HepG2 (cell line): ENCODE measurements around the gene MTR. TPM values are rescaled to one million over a fixed set of nuclear protein-coding genes. Genes with fewer than 3 reads are reported as not detected.

Experiments used
- ARID2 ChIP-seq: sonication (generic); formaldehyde crosslinking; IDR thresholded peaks from 2 replicates; pipeline ENCODE4 v1.8.1; 2022; ENCODE audit warnings: mild to moderate bottlenecking, missing genetic modification reagents, borderline replicate concordance
- CENPX ChIP-seq: sonication (generic); formaldehyde crosslinking; IDR thresholded peaks from 2 replicates; pipeline ENCODE4 v1.9.0; 2021; ENCODE audit warnings: mild to moderate bottlenecking, missing genetic modification reagents, moderate library complexity
- NFKB2 ChIP-seq: sonication (generic); formaldehyde crosslinking; IDR thresholded peaks from 2 replicates; pipeline ENCODE4 v1.4.0; 2020; ENCODE audit warnings: missing genetic modification reagents, borderline replicate concordance
- RBFOX2 ChIP-seq: fragments of 200-400 bp; formaldehyde crosslinking; IDR thresholded peaks from 2 replicates; pipeline ENCODE4 v1.6.1; 2017; ENCODE audit warnings: low read depth, mild to moderate bottlenecking, low read length
- SNAPC2 ChIP-seq: sonication (generic); formaldehyde crosslinking; IDR thresholded peaks from 2 replicates; pipeline ENCODE4 v1.8.1; 2022; ENCODE audit warnings: mild to moderate bottlenecking, missing genetic modification reagents
- SOX13 ChIP-seq, 3 experiments: fragments of 450-650 bp in 1 of 3; sonication (generic) in 1 of 3; formaldehyde crosslinking in 1 of 3; IDR thresholded peaks in 2 of 3; conservative IDR thresholded peaks in 1 of 3; 2 replicates each; pipeline versions ENCODE4 v1.5.0 to v1.6.1; 2016 to 2020; ENCODE audit warnings: antibody characterized with exemption in 1 of 3, mild to moderate bottlenecking in 1 of 3, missing compliant biosample characterization in 1 of 3, missing genetic modification reagents in 1 of 3, moderate library complexity in 1 of 3
- TRIM24 ChIP-seq: sonication (generic); formaldehyde crosslinking; IDR thresholded peaks from 2 replicates; pipeline ENCODE4 v1.8.0; 2022; ENCODE audit warnings: mild to moderate bottlenecking, missing genetic modification reagents
- ZFP41 ChIP-seq: sonication (generic); formaldehyde crosslinking; IDR thresholded peaks from 2 replicates; pipeline ENCODE4 v1.4.0; 2020; ENCODE audit warnings: mild to moderate bottlenecking, missing genetic modification reagents, borderline replicate concordance
- ZNF292 ChIP-seq: sonication (generic); formaldehyde crosslinking; IDR thresholded peaks from 2 replicates; pipeline ENCODE4 v1.8.1; 2022; ENCODE audit warnings: mild to moderate bottlenecking, low read depth, missing genetic modification reagents, borderline replicate concordance
- ZNF781 ChIP-seq: sonication (generic); formaldehyde crosslinking; IDR thresholded peaks from 2 replicates; pipeline ENCODE4 v1.5.1; 2020; ENCODE audit warnings: borderline replicate concordance, mild to moderate bottlenecking, missing genetic modification reagents; ENCODE audit errors: not compliant biosample characterization
- polyA plus RNA-seq, 8 experiments: library from polyadenylated mRNA; depleted of rRNA in 3 of 8; stranded (reverse) in 7 of 8; unstranded in 1 of 8; fragments of >200 nt; fragmentation: Illumina TruSeq in 4 of 8; extraction: Trizol in 4 of 8; gene quantifications; 2 replicates each; pipeline versions ENCODE4 v1.2.1 to v1.2.3, GENCODE V29; 2011 to 2016; ENCODE audit warnings: low read depth in 4 of 8, missing spikeins in 1 of 8, mixed read lengths in 1 of 8; ENCODE audit not compliant: insufficient read depth in 1 of 8
- total RNA-seq, 5 experiments: library from RNA; depleted of rRNA; stranded (reverse); fragments of >200 nt; fragmentation: Illumina TruSeq; extraction: Trizol; gene quantifications; 2 replicates each; pipeline ENCODE4 v1.2.3, GENCODE V29; 2016; ENCODE audit warnings: low read depth in 1 of 5
- TF ChIP-seq, protein P1 (sequence below): IDR thresholded peaks from 2 replicates; pipeline ENCODE4 v1.6.1; 2016; ENCODE audit warnings: missing genetic modification reagents, missing compliant biosample characterization
- TF ChIP-seq, protein P2 (sequence below): sonication (generic); formaldehyde crosslinking; IDR thresholded peaks from 2 replicates; pipeline ENCODE4 v1.5.1; 2020; ENCODE audit warnings: mild to moderate bottlenecking, missing genetic modification reagents
- TF ChIP-seq, protein P3 (sequence below): sonication (generic); formaldehyde crosslinking; IDR thresholded peaks from 2 replicates; pipeline ENCODE4 v1.8.1; 2023; ENCODE audit warnings: mild to moderate bottlenecking, moderate library complexity, missing genetic modification reagents
- TF ChIP-seq, protein P4 (sequence below): sonication (generic); formaldehyde crosslinking; conservative IDR thresholded peaks from 2 replicates; pipeline ENCODE4 v1.8.0; 2022; ENCODE audit warnings: low read depth, missing genetic modification reagents
- TF ChIP-seq, protein P5 (sequence below): sonication (generic); formaldehyde crosslinking; IDR thresholded peaks from 2 replicates; pipeline ENCODE4 v1.5.0; 2020; ENCODE audit warnings: mild to moderate bottlenecking, missing genetic modification reagents

MTR gene
- total and polyA plus RNA-seq, 2 of the 13 experiments (the other 11 are each of a cell fraction or from before 2014, with no cell fraction given): 16.3 to 36.1 TPM

DNA sequence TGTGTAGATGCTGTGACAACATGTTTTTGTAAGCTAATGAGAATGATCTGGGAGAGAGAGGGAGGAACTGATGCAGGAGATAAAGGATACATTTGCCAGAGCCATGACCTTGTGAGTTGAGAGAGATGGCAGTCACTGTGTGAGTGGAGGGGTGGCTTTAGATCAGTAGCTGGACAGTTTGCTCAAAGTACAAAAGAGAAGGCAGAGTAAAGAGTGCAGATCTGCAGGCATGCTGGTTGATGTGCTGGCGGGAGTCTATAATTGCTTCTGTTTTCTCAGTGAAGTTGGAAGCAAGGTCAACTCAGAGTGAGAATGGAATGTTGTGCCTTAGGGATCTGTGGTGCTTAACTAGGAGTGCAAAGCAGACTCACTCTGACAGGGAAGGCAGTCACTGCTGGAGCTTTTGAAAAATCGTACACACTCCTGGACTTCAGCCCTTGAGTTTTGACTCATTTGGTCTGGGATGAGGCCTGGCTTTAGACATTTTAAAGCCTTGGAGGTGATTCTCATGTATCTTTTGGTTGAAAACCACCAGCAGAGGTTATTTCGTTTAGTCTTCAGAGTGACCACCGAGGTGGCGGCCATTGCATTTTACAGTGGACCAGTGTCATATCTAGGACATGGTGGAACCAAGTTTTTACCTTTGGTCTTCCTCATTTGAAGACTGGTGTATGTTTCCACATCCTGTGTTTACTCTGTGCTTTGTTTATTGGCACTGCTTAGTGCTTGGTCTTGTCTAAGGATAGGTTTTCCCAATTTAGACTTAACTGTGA is 49.6 kb downstream of the MTR start (continued):
- TF ChIP-seq, protein P1, sequence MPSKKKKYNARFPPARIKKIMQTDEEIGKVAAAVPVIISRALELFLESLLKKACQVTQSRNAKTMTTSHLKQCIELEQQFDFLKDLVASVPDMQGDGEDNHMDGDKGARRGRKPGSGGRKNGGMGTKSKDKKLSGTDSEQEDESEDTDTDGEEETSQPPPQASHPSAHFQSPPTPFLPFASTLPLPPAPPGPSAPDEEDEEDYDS (CRISPR knock-in tag): peak; percentile 45; the same call in 1 of the 2 replicates
- no peak for TF ChIP-seq ZFP41 (CRISPR knock-in tag)
- TF ChIP-seq, protein P2, sequence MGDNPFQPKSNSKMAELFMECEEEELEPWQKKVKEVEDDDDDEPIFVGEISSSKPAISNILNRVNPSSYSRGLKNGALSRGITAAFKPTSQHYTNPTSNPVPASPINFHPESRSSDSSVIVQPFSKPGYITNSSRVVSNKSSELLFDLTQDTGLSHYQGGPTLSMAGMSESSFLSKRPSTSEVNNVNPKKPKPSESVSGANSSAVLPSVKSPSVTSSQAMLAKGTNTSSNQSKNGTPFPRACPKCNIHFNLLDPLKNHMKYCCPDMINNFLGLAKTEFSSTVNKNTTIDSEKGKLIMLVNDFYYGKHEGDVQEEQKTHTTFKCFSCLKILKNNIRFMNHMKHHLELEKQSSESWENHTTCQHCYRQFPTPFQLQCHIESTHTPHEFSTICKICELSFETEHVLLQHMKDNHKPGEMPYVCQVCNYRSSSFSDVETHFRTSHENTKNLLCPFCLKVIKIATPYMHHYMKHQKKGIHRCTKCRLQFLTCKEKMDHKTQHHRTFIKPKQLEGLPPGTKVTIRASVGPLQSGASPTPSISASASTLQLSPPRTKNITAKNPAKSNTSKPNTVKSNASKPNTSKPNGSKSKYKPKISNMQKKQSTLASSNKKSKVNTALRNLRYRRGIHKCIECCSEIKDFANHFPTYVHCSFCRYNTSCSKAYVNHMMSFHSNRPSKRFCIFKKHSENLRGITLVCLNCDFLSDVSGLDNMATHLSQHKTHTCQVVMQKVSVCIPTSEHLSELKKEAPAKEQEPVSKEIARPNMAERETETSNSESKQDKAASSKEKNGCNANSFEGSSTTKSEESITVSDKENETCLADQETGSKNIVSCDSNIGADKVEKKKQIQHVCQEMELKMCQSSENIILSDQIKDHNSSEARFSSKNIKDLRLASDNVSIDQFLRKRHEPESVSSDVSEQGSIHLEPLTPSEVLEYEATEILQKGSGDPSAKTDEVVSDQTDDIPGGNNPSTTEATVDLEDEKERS (CRISPR knock-in tag): peak; percentile 85
- peak; percentile 42; the same call in 1 of the 2 replicates for TF ChIP-seq SOX13 (IDR thresholded peaks at IDR 0.05)
- peak in 1 of 2 experiments; percentile 85; a peak in 2 of 4 replicates for TF ChIP-seq SOX13 (CRISPR knock-in tag; conservative IDR thresholded peaks at IDR 0.05 in 1 of 2, IDR thresholded peaks at IDR 0.05 in 1 of 2)
- TF ChIP-seq ZNF781 (CRISPR knock-in tag): peak; percentile 66
- TF ChIP-seq TRIM24 (CRISPR knock-in tag): 0 out of 2 replicates have a peak, but pooled peaks have one; percentile 22
- no peak; the same call in 1 of the 2 replicates for TF ChIP-seq ARID2 (CRISPR knock-in tag)
- TF ChIP-seq SNAPC2 (CRISPR knock-in tag): no peak
- TF ChIP-seq RBFOX2: peak; percentile 44; the same call in 1 of the 2 replicates
- TF ChIP-seq, protein P3, sequence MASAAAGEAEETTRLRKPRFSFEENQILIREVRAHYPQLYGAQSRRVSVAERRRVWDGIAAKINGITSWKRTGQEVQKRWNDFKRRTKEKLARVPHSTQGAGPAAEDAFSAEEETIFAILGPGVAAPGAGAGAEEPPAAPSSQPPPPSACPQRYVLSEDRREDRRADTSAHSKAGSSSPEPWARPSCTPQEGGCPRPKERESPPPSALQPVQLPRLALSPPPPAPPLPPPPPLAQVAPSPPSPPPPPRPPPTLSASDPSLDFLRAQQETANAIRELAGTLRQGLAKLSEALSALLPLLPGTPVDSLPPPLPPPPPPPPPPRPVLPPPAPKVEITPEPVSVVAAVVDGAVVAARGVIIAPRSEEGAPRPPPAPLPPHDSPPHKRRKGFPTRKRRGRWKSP (CRISPR knock-in tag): no peak
- TF ChIP-seq CENPX (CRISPR knock-in tag): no peak
- no peak for TF ChIP-seq NFKB2
- TF ChIP-seq, protein P4, sequence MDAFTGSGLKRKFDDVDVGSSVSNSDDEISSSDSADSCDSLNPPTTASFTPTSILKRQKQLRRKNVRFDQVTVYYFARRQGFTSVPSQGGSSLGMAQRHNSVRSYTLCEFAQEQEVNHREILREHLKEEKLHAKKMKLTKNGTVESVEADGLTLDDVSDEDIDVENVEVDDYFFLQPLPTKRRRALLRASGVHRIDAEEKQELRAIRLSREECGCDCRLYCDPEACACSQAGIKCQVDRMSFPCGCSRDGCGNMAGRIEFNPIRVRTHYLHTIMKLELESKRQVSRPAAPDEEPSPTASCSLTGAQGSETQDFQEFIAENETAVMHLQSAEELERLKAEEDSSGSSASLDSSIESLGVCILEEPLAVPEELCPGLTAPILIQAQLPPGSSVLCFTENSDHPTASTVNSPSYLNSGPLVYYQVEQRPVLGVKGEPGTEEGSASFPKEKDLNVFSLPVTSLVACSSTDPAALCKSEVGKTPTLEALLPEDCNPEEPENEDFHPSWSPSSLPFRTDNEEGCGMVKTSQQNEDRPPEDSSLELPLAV (CRISPR knock-in tag): no peak
- TF ChIP-seq ZNF292 (CRISPR knock-in tag): peak; percentile 97
- TF ChIP-seq, protein P5, sequence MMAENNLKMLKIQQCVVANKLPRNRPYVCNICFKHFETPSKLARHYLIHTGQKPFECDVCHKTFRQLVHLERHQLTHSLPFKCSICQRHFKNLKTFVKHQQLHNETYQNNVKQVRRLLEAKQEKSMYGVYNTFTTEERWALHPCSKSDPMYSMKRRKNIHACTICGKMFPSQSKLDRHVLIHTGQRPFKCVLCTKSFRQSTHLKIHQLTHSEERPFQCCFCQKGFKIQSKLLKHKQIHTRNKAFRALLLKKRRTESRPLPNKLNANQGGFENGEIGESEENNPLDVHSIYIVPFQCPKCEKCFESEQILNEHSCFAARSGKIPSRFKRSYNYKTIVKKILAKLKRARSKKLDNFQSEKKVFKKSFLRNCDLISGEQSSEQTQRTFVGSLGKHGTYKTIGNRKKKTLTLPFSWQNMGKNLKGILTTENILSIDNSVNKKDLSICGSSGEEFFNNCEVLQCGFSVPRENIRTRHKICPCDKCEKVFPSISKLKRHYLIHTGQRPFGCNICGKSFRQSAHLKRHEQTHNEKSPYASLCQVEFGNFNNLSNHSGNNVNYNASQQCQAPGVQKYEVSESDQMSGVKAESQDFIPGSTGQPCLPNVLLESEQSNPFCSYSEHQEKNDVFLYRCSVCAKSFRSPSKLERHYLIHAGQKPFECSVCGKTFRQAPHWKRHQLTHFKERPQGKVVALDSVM: no peak
